Adrenal gland (tissue), 5 donors: Measurements from ENCODE around the gene TRIM10.
"Not testable (repeated sequence)": the region's sequence is repeated elsewhere in the genome, so short reads cannot be mapped to it uniquely, and the experiment has no call there.

Experiments used
- POLR2A ChIP-seq, 2 donors: fragments of 450-650 bp; IDR thresholded peaks; one replicate each; pipeline ENCODE4 v1.6.1; 2017; ENCODE audit warnings: antibody characterized with exemption in 2 of 2, mild to moderate bottlenecking in 2 of 2, moderate library complexity in 1 of 2
- TF ChIP-seq, protein P1 (sequence below), 6 experiments: fragments of 450-650 bp in 4 of 6; fragments of 200-600 bp in 2 of 6; sonication (generic) in 1 of 6; IDR thresholded peaks; 1 replicate in 5 of 6; 2 replicates in 1 of 6; pipeline versions ENCODE4 v1.5.1 to v1.8.0; 2016 to 2021; ENCODE audit warnings: antibody characterized with exemption in 6 of 6, mild to moderate bottlenecking in 2 of 6, moderate library complexity in 1 of 6
- donor health status: DM: no; HTN: no; CAD: no.

DNA sequence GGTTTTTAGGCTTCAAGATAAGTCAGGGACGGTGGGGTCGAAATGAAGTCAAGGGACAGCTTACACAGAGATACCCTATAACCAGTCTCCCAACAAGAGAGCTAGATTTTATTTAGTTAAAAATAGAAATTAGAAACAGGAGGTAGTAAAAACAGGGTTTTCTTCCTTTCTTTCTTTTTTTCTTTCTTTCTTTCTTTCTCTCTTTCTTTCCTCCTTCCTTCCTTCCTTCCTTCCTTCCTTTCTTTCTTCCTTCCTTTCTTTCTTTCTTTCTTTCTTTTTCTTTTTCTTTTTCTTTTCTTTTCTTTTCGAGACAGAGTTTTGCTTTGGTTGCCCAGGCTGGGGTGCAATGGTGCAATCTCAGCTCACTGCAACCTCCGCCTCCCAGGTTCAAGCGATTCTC lies 42.3 kb downstream of the TRIM10 start:
- TF ChIP-seq, protein P1, sequence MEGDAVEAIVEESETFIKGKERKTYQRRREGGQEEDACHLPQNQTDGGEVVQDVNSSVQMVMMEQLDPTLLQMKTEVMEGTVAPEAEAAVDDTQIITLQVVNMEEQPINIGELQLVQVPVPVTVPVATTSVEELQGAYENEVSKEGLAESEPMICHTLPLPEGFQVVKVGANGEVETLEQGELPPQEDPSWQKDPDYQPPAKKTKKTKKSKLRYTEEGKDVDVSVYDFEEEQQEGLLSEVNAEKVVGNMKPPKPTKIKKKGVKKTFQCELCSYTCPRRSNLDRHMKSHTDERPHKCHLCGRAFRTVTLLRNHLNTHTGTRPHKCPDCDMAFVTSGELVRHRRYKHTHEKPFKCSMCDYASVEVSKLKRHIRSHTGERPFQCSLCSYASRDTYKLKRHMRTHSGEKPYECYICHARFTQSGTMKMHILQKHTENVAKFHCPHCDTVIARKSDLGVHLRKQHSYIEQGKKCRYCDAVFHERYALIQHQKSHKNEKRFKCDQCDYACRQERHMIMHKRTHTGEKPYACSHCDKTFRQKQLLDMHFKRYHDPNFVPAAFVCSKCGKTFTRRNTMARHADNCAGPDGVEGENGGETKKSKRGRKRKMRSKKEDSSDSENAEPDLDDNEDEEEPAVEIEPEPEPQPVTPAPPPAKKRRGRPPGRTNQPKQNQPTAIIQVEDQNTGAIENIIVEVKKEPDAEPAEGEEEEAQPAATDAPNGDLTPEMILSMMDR (IDR thresholded peaks at IDR 0.05) = not testable (repeated sequence)
- TF ChIP-seq POLR2A (IDR thresholded peaks at IDR 0.05) = not testable (repeated sequence)
